MM.1S (cell line): Measurements from ENCODE around the gene C9orf153.
A peak's percentile ranks its signal among the peaks of the same experiment; 100 is the strongest.

Source experiments
- DNase-seq: peaks from one replicate; pipeline ENCODE4 v3.0.0-alpha.2; 2015
- H2AFZ ChIP-seq: fragments of 300-600 bp; sonication (generic); 2 replicates; pipeline ENCODE4 v1.6.0; 2016; ENCODE audit warnings: antibody characterized with exemption, low read length
- H3F3A ChIP-seq: fragments of 300-600 bp; sonication (generic); 2 replicates; pipeline ENCODE4 v1.6.1; 2016; ENCODE audit warnings: mild to moderate bottlenecking, antibody characterized with exemption, low read length, moderate library complexity, mixed read lengths; ENCODE audit not compliant: insufficient read depth
- H3K27ac ChIP-seq: fragments of 300-600 bp; sonication (generic); 2 replicates; pipeline ENCODE4 v1.5.1; 2016; ENCODE audit warnings: mild to moderate bottlenecking, low read length
- H3K27me3 ChIP-seq: fragments of 300-600 bp; sonication (generic); replicated peaks from 2 replicates; pipeline ENCODE4 v1.6.0; 2016; ENCODE audit warnings: low read length; ENCODE audit not compliant: insufficient read depth
- H3K36me3 ChIP-seq: fragments of 300-600 bp; sonication (generic); replicated peaks from 2 replicates; pipeline ENCODE4 v1.6.1; 2016; ENCODE audit warnings: mild to moderate bottlenecking, low read length, mixed read lengths; ENCODE audit not compliant: insufficient read depth
- H3K4me1 ChIP-seq: fragments of 300-600 bp; sonication (generic); 2 replicates; pipeline ENCODE4 v1.6.1; 2016; ENCODE audit warnings: low read length, mixed read lengths
- H3K4me2 ChIP-seq: fragments of 300-600 bp; sonication (generic); 2 replicates; pipeline ENCODE4 v1.6.0; 2016; ENCODE audit warnings: low read depth, low read length
- H3K4me3 ChIP-seq: fragments of 300-600 bp; sonication (generic); 2 replicates; pipeline ENCODE4 v1.5.1; 2016; ENCODE audit warnings: low read length, mixed read lengths
- H3K79me2 ChIP-seq: fragments of 300-600 bp; sonication (generic); 2 replicates; pipeline ENCODE4 v1.6.1; 2016; ENCODE audit warnings: mixed run types, low read length, mixed read lengths
- H3K9ac ChIP-seq: fragments of 300-600 bp; sonication (generic); 2 replicates; pipeline ENCODE4 v1.6.1; 2016; ENCODE audit warnings: low read length, mixed read lengths
- H3K9me2 ChIP-seq: fragments of 300-600 bp; sonication (generic); replicated peaks from 2 replicates; pipeline ENCODE4 v1.6.1; 2016; ENCODE audit warnings: mild to moderate bottlenecking, low read length, mixed read lengths; ENCODE audit not compliant: insufficient read depth
- H3K9me3 ChIP-seq: fragments of 300-600 bp; sonication (generic); replicated peaks from 2 replicates; pipeline ENCODE4 v1.6.1; 2016; ENCODE audit warnings: mild to moderate bottlenecking, low read length, mixed read lengths; ENCODE audit not compliant: insufficient read depth
- H4K20me1 ChIP-seq: fragments of 300-600 bp; sonication (generic); 2 replicates; pipeline ENCODE4 v1.6.1; 2016; ENCODE audit warnings: mild to moderate bottlenecking, low read length, moderate library complexity, mixed read lengths; ENCODE audit not compliant: insufficient read depth
- CTCF ChIP-seq: fragments of 300-600 bp; sonication (generic); IDR thresholded peaks from 2 replicates; pipeline ENCODE4 v1.5.1; 2016; ENCODE audit warnings: antibody characterized with exemption, low read length, mixed read lengths
- EZH2 ChIP-seq: fragments of 300-600 bp; sonication (generic); optimal IDR thresholded peaks from 2 replicates; pipeline ENCODE3; 2017; ENCODE audit warnings: low read depth, mild to moderate bottlenecking, antibody characterized with exemption, low read length, mixed read lengths
- EZH2phosphoT487 ChIP-seq: fragments of 300-600 bp; sonication (generic); IDR thresholded peaks from 2 replicates; pipeline ENCODE4 v1.6.1; 2018; ENCODE audit warnings: antibody characterized with exemption, low read length

The C9orf153 gene

GRCh38 chr9:86303316-86303975 lies 44.0 kb upstream of the C9orf153 start:
- H3K4me3 ChIP-seq: no peak overlapping the region
- TF ChIP-seq EZH2phosphoT487: no peak
- TF ChIP-seq CTCF: no peak
- no peak for TF ChIP-seq EZH2
- no peak for DNase-seq
- H3F3A ChIP-seq: peaks cover 36% of the 10 kb centered on the region
- H3K4me2 ChIP-seq: no peak overlapping the region
- H3K36me3 ChIP-seq: peaks cover 13% of the 10 kb centered on the region
- H3K27ac ChIP-seq: no peak overlapping the region
- peaks cover 12% of the 10 kb centered on the region; the same call in 1 of the 2 replicates for H3K79me2 ChIP-seq
- H4K20me1 ChIP-seq: no peaks in the 10 kb centered on the region
- no peak overlapping the region for H3K9ac ChIP-seq
- no peaks in the 10 kb centered on the region for H3K9me2 ChIP-seq
- no peaks in the 10 kb centered on the region for H3K27me3 ChIP-seq
- peaks cover 44% of the 10 kb centered on the region for H3K4me1 ChIP-seq
- no peak overlapping the region for H2AFZ ChIP-seq
- no peaks in the 10 kb centered on the region for H3K9me3 ChIP-seq

GRCh38 chr9:86301686-86302085 lies 42.2 kb upstream of the C9orf153 start:
- DNase-seq: no peak
- peaks cover 13% of the 10 kb centered on the region for H3K36me3 ChIP-seq

GRCh38 chr9:86300701-86301100 lies 41.2 kb upstream of the C9orf153 start:
- H3K4me3 ChIP-seq: no peak overlapping the region
- H3K9ac ChIP-seq: no peak overlapping the region
- no peaks in the 10 kb centered on the region for H4K20me1 ChIP-seq
- no peak for TF ChIP-seq EZH2phosphoT487
- no peak for TF ChIP-seq EZH2
- TF ChIP-seq CTCF: no peak
- H3K27me3 ChIP-seq: no peaks in the 10 kb centered on the region
- H3F3A ChIP-seq: peaks cover 39% of the 10 kb centered on the region
- H3K9me3 ChIP-seq: no peaks in the 10 kb centered on the region
- H2AFZ ChIP-seq: no peak overlapping the region
- no peaks in the 10 kb centered on the region for H3K9me2 ChIP-seq
- peak overlapping the region; percentile 92; the same call in 1 of the 2 replicates for H3K4me2 ChIP-seq
- H3K27ac ChIP-seq: no peak overlapping the region
- peaks cover 17% of the 10 kb centered on the region for H3K79me2 ChIP-seq
- peaks cover 49% of the 10 kb centered on the region for H3K4me1 ChIP-seq
- no peak for DNase-seq
- peaks cover 13% of the 10 kb centered on the region for H3K36me3 ChIP-seq

More at GRCh38 chr9:86301686-86302085, 42.2 kb upstream of the C9orf153 start:
- peaks cover 17% of the 10 kb centered on the region for H3K79me2 ChIP-seq
- H3K9me3 ChIP-seq: no peaks in the 10 kb centered on the region
- H3K4me1 ChIP-seq: peaks cover 49% of the 10 kb centered on the region
- H3F3A ChIP-seq: peaks cover 39% of the 10 kb centered on the region
- H3K9me2 ChIP-seq: no peaks in the 10 kb centered on the region
- no peak for TF ChIP-seq CTCF
- no peak for TF ChIP-seq EZH2
- TF ChIP-seq EZH2phosphoT487: no peak
- H3K4me3 ChIP-seq: no peak overlapping the region
- no peaks in the 10 kb centered on the region for H3K27me3 ChIP-seq
- H4K20me1 ChIP-seq: no peaks in the 10 kb centered on the region
- no peak overlapping the region for H3K9ac ChIP-seq
- H2AFZ ChIP-seq: no peak overlapping the region
- no peak overlapping the region for H3K4me2 ChIP-seq
- no peak overlapping the region for H3K27ac ChIP-seq
